OCI-LY7 (cell line): ENCODE measurements around the gene BPIFB4.

Experiments used
- EZH2phosphoT487 ChIP-seq: fragments of 200-600 bp; sonication (generic); IDR thresholded peaks from 2 replicates; pipeline ENCODE4 v1.6.1; 2018; ENCODE audit warnings: low read depth, borderline replicate concordance, mild to moderate bottlenecking, mixed run types, antibody characterized with exemption, low read length, moderate library complexity, mixed read lengths
- TF ChIP-seq, protein P1 (sequence below): fragments of 200-600 bp; sonication (generic); conservative IDR thresholded peaks from 2 replicates; pipeline ENCODE4 v1.5.1; 2014; ENCODE audit warnings: mild to moderate bottlenecking, antibody characterized with exemption, low read length, moderate library complexity, mixed read lengths

DNA sequence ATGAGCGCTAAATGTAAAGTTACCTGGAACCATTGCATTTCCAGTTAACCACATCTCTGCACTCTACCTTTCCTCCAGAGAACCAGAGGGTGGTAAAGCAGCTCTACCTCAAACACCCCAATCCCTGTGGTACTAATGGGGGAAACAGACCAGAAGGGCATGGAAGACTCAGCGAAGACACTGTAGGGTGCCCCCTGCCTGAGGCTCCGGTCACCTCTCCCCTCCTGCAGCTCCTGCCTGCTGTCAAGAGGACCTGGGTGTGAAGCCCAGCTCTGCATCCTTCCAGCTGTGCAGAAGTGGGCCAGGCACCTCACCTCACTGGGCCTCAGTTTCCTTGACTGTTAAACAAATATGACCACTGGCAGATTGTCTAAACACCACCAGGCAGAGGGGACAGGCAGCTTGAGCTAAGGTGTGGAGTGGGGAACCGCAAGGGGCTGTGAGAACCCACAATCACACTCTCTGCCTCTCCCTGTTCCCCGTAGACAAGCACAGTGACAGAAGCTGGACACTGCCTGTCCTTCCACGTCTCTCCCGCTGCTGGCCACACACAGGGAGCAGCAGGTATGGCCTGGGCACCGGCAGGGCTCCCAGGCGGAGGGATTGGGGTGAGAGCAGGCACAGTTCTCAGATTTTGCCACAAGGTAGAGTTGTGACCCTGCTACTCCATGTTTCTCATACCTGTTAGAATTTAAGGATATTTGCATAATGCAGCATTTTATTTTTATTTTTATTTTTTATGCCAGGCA, 79.4 kb downstream of the BPIFB4 start:
- TF ChIP-seq, protein P1, sequence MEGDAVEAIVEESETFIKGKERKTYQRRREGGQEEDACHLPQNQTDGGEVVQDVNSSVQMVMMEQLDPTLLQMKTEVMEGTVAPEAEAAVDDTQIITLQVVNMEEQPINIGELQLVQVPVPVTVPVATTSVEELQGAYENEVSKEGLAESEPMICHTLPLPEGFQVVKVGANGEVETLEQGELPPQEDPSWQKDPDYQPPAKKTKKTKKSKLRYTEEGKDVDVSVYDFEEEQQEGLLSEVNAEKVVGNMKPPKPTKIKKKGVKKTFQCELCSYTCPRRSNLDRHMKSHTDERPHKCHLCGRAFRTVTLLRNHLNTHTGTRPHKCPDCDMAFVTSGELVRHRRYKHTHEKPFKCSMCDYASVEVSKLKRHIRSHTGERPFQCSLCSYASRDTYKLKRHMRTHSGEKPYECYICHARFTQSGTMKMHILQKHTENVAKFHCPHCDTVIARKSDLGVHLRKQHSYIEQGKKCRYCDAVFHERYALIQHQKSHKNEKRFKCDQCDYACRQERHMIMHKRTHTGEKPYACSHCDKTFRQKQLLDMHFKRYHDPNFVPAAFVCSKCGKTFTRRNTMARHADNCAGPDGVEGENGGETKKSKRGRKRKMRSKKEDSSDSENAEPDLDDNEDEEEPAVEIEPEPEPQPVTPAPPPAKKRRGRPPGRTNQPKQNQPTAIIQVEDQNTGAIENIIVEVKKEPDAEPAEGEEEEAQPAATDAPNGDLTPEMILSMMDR = no peak
- no peak for TF ChIP-seq EZH2phosphoT487
